NCI-H1417 (cell line): ENCODE results near the gene KDM4B.

Source experiments
- DNase-seq, 3 experiments: peaks; one replicate each; lab custom pipeline; 2025; lab: John Stamatoyannopoulos, UW

Gene KDM4B

GRCh38 chr19:5107432-5108122, 138.7 kb downstream of the KDM4B start:
- DNase-seq = no peak

DNA sequence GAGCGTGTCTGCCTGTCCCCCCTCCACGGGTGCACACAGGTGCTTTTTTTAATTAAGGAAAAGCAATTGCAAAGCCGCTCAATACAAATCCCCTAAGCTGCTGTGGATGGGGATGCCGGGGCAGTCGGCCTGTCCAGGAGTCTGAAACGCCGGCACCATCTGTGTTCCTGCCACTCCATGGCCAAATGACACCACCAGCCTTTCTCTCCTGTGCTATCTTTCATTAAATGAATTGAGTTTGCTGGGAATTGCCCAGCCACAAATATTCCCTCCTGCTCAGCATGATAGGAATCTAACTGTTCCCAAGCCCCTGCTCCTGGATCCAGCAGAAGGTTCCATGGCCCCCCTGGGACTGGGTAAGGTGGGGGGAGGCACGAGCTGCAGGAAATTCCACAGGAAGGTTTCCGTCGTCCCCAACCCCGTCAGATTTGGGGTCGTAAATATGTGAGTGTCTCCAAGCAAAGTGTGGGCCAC, 139.2 kb downstream of the KDM4B start:
- no peak for DNase-seq

GRCh38 chr19:5108866-5109265, 140.0 kb downstream of the KDM4B start:
- DNase-seq = no peak

GRCh38 chr19:5109560-5109959, 140.6 kb downstream of the KDM4B start:
- no peak for DNase-seq

- no peak for DNase-seq
These were observed 141.6 kb downstream of the KDM4B start for GRCh38 chr19:5110546-5110945.

DNA sequence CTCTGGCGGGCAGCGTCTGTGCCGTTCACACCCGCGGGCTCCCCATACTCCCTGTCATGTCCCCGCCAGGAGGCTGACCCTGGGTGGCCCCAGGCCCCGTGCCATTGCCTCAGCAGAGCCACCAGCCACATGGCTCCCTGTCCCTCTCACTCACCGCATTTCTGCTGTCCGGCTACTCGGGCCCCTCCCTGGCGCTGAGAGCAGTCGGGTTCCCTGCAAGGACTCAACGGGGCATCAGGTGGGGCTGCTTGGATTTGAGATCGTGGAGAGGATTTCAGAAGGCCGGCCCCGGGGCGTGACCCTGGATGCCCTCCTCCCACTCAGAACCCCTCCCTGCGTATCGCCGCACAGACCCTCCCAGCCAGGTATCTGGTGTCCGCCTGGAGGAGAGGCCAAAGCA, 142.1 kb downstream of the KDM4B start:
- no peak for DNase-seq

- no peak for DNase-seq
These were observed 143.3 kb downstream of the KDM4B start for GRCh38 chr19:5112175-5112574.

DNA sequence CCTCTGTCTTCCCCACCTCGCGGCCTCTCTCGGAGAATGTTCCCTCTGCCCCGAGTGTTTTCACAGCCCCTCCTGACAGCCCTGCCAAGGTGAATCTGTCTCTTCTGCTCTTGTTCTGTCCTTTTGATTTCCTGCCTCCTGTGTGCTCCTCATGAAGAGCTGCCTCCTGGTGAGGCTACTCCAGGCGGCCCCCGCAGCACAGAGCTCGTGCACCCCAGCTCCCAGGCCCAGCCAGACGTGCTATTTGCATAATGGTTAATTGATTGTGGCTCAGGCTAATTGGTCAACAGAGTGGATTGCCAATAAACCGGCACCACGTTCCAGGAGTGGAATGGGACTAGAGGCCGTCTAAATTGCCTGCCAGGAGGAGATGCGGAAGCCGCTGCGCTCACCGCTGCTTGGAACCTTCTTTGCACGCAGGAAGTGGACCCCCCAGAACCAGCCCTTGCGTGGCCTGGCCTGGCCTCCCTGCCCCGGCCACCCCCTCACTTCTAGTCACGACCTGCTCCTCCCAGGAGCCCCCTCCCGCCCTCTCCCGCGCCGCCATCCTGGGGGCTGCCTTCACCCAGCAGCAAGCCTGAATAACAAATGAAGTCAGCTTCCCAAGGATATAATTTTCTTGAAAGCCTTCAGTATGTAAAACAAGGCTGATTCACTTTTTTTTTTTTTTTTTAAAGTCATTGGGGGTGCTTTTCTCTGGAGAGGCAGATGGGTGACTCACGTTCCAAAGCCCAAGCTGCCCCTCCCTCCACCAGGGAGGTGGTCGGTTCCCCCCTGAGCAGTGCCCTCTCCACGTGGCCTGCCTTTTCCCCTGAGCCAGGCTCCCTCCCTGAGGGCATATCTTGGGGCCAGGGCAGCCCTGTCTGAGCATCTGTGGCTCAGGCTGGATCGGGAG, 144.0 kb downstream of the KDM4B start:
- DNase-seq = no peak

GRCh38 chr19:5113633-5114586, 145.0 kb downstream of the KDM4B start:
- no peak for DNase-seq

DNA sequence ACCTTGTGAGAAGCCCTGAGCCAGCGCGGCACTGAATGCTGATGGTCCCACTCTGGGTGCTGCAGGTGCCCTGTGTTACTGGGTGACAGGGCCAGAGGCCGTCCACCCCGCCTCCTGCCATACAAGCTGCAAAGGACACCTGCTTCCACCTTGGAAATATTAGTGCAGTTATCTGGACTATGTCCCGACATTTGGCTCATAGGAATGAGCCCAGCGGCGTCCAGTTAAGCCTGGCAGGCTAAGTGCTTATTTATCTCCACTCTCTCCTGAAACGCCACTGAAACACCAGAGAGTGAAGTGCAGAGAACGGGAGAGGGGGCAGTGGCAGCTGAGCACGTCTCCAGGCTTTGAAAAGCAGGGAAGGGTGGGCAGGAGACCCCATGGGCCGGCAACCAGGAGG, 145.8 kb downstream of the KDM4B start:
- no peak for DNase-seq

GRCh38 chr19:5115351-5115750, 146.4 kb downstream of the KDM4B start:
- no peak for DNase-seq

DNA sequence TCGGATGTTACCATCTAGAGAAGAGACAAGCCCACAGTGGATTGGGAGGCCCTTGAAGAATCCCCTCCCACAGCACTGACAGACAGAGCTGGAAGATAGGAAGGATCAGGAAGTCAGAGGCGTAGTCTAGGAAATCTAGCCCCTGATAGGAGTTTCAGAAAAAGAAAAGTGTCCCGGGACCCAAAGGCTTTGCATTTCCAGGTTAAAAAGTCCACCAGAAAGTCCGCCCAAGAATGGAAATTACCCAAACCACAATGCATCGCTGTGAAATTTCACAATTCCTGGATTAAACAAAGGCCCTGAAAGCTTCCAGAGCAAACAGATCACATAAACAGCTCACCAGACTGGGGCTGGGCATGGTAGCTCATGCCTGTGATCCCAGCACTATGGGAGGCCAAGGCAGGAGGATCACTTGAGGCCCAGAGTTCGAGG, 146.9 kb downstream of the KDM4B start:
- no peak for DNase-seq

GRCh38 chr19:5116292-5116691, 147.4 kb downstream of the KDM4B start:
- no peak for DNase-seq

DNA sequence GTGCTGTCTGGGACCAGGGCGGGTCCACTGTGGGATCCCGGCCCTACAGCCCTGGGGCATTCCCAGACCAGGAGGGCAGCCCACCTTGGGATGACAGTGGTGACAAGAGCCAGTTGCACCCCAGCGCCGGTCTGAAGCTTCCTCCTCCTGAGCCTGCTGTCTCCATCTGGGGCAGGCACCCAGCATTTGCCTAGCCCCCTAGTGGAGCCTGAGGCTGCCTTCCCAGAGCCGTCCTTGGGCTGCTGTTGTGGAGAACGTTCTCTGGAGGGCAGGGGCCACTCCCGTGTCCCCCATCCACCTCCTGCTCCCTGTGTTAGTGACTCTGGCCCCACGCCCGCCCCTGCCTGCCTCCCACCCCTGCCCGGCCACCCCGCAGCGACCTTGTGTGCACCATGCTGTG, 148.5 kb downstream of the KDM4B start:
- no peak for DNase-seq

DNA sequence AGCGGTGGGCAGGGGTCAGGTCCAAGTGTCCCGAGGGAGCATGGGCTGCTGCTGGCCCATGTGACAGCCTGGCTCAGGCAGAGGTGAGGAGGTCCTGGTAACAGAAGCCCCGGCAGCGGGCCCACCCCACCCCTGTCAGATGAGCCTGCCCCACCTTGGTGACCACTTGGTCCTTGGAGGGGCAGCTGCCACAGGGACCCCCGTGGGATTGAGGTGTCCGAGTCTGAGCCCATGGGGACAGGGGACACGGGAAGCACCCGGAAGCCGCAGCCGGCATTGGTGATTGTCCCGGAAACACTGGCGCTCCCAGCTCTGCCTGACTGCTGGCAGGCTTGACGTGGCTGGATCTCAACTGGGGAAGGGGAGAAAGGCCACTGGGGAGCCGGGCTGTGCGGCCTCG, 149.1 kb downstream of the KDM4B start:
- no peak for DNase-seq

GRCh38 chr19:5119297-5119998, 150.5 kb downstream of the KDM4B start:
- no peak for DNase-seq

GRCh38 chr19:5120321-5120720, 151.4 kb downstream of the KDM4B start:
- no peak for DNase-seq

GRCh38 chr19:5120833-5121232, 151.9 kb downstream of the KDM4B start:
- no peak for DNase-seq

DNA sequence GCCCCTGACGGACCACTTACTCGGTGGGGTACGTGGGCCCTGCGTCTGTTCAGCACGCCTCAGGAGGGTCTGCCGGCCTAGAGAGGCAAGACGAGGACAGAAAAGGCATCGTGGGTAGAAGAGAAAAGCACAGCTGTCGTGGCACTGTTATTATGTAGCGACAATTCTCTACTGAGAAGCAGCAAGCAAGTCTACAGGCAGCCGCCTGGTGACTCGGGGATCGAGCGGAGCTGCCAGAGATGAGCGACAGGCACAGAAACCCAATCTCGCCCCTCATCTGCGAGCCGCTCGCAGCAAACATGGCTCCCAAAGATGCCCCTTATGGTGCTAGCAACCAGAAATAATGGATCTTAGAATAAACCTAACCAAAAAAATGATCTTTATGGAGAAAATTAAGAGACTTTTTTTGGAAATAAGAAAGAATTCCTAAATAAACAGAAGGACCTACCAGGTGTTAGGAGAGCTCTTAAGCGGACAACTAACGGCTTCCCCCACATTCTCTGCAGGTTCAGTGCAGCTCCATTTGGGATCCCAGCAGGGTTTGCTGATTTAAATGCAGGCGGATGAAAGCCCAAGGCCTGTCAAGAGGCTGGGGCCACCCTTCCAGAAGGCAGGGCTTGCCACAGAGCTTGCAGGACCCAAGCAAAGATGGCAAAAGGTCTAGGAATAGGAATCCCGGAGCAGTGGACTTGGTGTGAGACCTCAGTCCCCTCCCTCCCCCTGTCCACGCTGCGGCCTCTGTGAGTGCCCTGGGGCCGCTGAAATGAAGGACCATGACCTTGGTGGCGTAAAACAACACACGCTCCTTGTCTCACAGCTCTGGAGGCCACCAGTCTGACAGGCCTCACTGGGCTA, 152.6 kb downstream of the KDM4B start:
- DNase-seq = no peak

GRCh38 chr19:5122121-5122400, 153.1 kb downstream of the KDM4B start:
- DNase-seq = no peak
